ENCODE measurements around the gene TSEN15. TPM values are rescaled to one million over a fixed set of nuclear protein-coding genes. Genes with fewer than 3 reads are reported as not detected.
A peak's percentile ranks its signal among the peaks of the same experiment; 100 is the strongest.

The TSEN15 gene
- total and polyA plus RNA-seq, 9 of the 15 experiments (the other 6 are each of a cell fraction or from before 2014, with no cell fraction given) = 25.6 to 121 (median 91.3) TPM

DNA sequence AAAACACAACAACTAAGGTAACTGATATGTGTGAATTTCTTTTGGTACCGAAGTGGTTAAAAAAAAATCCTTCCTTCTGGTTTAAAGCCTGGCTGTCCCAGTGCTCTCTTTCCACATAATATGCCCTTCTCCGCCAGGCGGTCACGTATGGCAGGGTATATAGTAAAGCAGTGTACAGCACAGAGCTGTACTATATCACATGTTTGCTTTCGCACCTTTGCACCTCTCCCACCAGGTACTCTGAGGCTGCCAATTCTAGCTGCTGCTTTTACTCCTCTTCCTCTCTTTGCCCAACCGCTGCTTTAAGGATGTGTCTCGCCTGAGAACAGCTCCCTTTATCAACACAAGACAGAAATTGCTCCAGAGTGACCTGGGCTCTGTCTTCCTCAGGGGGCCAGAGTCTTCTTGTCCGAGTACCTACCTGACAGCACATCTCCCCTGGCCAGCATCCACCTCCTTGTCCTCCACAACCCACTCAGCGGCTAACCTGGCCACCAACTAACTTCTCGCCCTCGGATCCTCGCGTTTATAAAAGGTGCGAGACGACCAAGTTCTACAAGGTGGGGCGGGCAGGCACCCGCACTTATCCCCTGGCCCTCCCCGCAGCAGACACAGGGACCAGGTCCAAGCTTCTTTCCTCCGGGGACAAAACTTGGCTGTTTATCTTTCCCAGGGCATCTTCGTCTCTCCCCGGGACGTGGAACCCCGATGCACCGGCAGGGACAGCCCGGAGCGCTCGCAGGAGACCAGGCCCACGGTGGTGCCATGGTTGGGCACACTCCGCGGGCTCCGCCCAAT is 15.6 kb upstream of the TSEN15 start (continued):
- TF ChIP-seq, protein P1, sequence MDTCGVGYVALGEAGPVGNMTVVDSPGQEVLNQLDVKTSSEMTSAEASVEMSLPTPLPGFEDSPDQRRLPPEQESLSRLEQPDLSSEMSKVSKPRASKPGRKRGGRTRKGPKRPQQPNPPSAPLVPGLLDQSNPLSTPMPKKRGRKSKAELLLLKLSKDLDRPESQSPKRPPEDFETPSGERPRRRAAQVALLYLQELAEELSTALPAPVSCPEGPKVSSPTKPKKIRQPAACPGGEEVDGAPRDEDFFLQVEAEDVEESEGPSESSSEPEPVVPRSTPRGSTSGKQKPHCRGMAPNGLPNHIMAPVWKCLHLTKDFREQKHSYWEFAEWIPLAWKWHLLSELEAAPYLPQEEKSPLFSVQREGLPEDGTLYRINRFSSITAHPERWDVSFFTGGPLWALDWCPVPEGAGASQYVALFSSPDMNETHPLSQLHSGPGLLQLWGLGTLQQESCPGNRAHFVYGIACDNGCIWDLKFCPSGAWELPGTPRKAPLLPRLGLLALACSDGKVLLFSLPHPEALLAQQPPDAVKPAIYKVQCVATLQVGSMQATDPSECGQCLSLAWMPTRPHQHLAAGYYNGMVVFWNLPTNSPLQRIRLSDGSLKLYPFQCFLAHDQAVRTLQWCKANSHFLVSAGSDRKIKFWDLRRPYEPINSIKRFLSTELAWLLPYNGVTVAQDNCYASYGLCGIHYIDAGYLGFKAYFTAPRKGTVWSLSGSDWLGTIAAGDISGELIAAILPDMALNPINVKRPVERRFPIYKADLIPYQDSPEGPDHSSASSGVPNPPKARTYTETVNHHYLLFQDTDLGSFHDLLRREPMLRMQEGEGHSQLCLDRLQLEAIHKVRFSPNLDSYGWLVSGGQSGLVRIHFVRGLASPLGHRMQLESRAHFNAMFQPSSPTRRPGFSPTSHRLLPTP (IDR thresholded peaks at IDR 0.05; ENCODE audit: borderline replicate concordance, extremely low read depth, insufficient read length) = no peak
- TF ChIP-seq LEF1 (IDR thresholded peaks at IDR 0.05) (no peak), PHB2 (IDR thresholded peaks at IDR 0.05; ENCODE audit: low read depth) (no peak), KLF13 (tag; IDR thresholded peaks at IDR 0.05; ENCODE audit: borderline replicate concordance, low read depth) (no peak), ZNF384 (IDR thresholded peaks at IDR 0.05; ENCODE audit: low read depth, low read length) (no peak), SIRT6 (IDR thresholded peaks at IDR 0.05; ENCODE audit: low read depth, low read length) (no peak), SNIP1 (IDR thresholded peaks at IDR 0.05; ENCODE audit: low read depth) (no peak), BRF1 (IDR thresholded peaks at IDR 0.05; ENCODE audit: borderline replicate concordance, extremely low read depth, insufficient read length) (no peak), PHB (CRISPR knock-in tag; IDR thresholded peaks at IDR 0.05) (no peak), ZNF41 (CRISPR knock-in tag; conservative IDR thresholded peaks at IDR 0.05) (no peak), ZNF174 (CRISPR knock-in tag; IDR thresholded peaks at IDR 0.05) (no peak), HDAC1 (IDR thresholded peaks at IDR 0.05) (no peak; a peak in 1 of 4 replicates), IRF2 (CRISPR knock-in tag; IDR thresholded peaks at IDR 0.05) (no peak), BRCA1 (IDR thresholded peaks at IDR 0.05) (no peak), BRCA1 (CRISPR knock-in tag; IDR thresholded peaks at IDR 0.05) (no peak), ZNF707 (CRISPR knock-in tag; conservative IDR thresholded peaks at IDR 0.05) (no peak), KAT8 (IDR thresholded peaks at IDR 0.05; ENCODE audit: low read depth) (no peak), RFX5 (IDR thresholded peaks at IDR 0.05; ENCODE audit: low read depth, low read length) (no peak), TCF7 (IDR thresholded peaks at IDR 0.05; ENCODE audit: borderline replicate concordance) (no peak), POLR2G (IDR thresholded peaks at IDR 0.05; ENCODE audit: low read depth, low read length) (no peak), MCM3 (IDR thresholded peaks at IDR 0.05) (no peak), TSC22D4 (tag; IDR thresholded peaks at IDR 0.05) (no peak)
- TF ChIP-seq, protein P2, sequence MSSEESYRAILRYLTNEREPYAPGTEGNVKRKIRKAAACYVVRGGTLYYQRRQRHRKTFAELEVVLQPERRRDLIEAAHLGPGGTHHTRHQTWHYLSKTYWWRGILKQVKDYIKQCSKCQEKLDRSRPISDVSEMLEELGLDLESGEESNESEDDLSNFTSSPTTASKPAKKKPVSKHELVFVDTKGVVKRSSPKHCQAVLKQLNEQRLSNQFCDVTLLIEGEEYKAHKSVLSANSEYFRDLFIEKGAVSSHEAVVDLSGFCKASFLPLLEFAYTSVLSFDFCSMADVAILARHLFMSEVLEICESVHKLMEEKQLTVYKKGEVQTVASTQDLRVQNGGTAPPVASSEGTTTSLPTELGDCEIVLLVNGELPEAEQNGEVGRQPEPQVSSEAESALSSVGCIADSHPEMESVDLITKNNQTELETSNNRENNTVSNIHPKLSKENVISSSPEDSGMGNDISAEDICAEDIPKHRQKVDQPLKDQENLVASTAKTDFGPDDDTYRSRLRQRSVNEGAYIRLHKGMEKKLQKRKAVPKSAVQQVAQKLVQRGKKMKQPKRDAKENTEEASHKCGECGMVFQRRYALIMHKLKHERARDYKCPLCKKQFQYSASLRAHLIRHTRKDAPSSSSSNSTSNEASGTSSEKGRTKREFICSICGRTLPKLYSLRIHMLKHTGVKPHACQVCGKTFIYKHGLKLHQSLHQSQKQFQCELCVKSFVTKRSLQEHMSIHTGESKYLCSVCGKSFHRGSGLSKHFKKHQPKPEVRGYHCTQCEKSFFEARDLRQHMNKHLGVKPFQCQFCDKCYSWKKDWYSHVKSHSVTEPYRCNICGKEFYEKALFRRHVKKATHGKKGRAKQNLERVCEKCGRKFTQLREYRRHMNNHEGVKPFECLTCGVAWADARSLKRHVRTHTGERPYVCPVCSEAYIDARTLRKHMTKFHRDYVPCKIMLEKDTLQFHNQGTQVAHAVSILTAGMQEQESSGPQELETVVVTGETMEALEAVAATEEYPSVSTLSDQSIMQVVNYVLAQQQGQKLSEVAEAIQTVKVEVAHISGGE (CRISPR knock-in tag; IDR thresholded peaks at IDR 0.05) = peak in 2 of 3 experiments; percentile 30 to 63; a peak in 1 of 6 replicates
- TF ChIP-seq, protein P3, sequence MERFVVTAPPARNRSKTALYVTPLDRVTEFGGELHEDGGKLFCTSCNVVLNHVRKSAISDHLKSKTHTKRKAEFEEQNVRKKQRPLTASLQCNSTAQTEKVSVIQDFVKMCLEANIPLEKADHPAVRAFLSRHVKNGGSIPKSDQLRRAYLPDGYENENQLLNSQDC (CRISPR knock-in tag; IDR thresholded peaks at IDR 0.05) = no peak

Measured in K562 (cell line).